Measurements from ENCODE around the gene SMYD5.
"Not testable (repeated sequence)": the region's sequence is repeated elsewhere in the genome, so short reads cannot be mapped to it uniquely, and the experiment has no call there.

SMYD5 gene

DNA sequence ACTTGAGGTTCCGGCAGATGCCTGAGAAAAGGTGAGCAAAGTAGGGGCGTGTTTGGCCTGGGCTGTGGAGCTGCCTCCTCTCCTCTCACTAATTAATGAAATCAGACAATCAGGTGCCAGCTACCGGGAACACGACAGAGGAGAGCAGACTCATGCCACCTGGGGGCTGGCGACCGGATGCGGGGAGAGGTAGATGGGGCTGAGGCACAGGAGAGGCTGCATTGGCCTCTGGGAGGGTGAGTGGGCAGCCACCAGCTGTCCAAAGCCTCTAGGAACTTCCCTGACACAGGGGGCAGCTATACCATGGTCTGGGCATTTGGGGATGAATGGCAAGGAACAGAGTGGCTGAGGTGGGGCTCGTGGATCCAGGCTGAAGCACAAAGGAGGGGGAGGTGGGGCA lies 45.2 kb downstream of the SMYD5 start:
- no peak for DNase-seq (ENCODE audit: low read depth in 2 of 3, low spot score in 2 of 3)

- no peak for DNase-seq (ENCODE audit: low read depth in 2 of 3, low spot score in 2 of 3)
Measured at GRCh38 chr2:73259704-73260337, 45.8 kb downstream of the SMYD5 start.

DNA sequence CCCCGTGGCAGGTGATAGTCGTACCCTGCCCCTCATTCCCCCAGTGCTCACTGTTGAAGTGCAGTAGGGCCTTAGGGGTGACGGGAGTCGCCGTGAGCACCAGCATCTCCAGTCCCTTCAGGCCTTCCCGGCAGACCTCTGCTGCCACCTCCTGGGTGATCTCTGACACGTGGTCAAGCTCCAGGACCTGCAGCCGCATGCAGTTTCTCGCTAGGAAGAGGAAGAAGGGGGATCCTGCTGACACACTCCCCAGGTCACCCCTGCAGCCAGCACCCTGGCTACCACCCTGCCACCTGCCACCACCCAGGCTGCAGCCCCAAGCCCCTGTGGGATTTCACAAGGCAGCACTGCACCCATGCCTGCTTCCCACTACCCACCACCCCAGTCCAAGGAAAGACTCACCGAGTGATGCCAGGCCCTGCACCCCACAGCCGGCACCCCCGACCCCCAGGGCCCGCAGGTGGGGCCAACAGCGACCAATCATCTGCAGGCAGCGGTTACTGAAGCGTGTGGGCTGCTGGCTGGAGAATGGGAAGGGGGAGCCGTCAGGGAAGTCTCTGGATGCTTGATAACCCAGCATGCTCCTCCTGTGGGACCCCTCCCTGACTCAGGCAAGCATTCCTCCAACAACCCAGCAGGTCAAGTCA lies 46.4 kb downstream of the SMYD5 start:
- no peak for DNase-seq (ENCODE audit: low read depth in 2 of 3, low spot score in 2 of 3)

DNA sequence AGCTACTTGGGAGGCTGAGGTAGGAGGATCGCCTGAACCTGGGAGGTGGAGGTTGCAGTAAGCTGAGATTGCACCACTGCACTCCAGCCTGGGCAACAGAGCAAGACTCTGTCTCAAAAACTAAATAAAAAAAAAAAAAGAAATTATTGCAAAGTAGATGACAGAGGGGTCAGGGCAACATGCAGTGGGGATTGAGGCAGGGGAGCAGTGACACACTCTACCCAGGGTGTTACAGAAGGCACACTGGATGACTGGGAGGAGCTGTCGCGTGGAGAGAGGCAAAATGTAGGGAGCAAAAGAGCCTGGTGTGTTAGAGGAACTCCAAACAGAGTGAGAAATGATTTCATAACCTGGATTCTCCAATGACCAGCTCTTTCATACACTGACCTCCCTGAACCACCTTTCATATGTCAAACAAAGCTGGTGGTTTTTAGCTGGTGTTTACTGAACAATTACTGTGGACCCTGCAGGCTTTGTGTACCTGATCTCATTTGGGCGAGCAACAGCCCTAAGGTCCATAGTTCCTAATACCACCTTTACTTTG lies 48.1 kb downstream of the SMYD5 start:
- DNase-seq (ENCODE audit: low read depth in 2 of 3, low spot score in 2 of 3): no peak

- DNase-seq (ENCODE audit: low read depth in 2 of 3, low spot score in 2 of 3): not testable (repeated sequence)
Measured at GRCh38 chr2:73262691-73263429, 48.8 kb downstream of the SMYD5 start.

DNA sequence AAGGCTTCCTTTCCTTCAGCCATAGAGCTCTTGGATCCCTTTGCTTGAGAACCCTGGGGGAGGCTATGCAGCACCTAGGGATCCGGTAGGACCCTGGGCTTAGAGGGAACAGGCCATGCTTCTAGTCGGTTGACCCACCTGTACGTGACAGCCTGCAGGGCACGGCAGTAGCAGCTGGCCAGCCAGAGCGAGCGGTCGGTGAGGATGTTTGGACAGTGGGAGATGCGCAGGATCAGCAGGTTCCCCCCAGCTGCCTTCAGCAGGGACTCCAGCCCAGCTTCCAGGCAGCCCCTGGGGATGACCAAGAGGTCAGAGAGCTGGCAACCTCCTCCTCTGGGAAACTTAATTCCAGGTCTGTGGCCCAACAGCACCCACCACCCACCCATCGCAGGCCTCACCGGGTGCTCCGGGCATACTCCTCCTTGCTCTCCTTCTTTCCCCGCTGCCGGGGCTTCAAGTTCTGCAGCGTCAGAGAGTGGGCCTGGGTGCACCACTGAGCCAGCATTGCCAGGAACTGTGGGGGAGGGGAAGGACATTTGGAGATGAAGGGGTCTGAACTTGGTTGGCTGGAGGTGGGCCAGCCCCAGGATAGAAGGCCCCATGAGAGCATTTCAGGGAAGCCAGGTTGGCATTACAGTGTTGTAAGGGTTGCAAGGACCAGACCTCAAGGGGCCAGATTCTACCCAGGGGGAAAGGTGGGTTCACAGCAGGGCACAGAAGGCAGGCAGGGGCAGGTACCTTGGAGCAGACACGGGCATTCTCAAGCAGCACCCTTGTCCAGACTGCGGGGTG lies 49.7 kb downstream of the SMYD5 start:
- no peak for DNase-seq (ENCODE audit: low read depth in 2 of 3, low spot score in 2 of 3)

- no peak for DNase-seq (ENCODE audit: low read depth in 2 of 3, low spot score in 2 of 3)
Measured at GRCh38 chr2:73264332-73264606, 50.2 kb downstream of the SMYD5 start.

DNA sequence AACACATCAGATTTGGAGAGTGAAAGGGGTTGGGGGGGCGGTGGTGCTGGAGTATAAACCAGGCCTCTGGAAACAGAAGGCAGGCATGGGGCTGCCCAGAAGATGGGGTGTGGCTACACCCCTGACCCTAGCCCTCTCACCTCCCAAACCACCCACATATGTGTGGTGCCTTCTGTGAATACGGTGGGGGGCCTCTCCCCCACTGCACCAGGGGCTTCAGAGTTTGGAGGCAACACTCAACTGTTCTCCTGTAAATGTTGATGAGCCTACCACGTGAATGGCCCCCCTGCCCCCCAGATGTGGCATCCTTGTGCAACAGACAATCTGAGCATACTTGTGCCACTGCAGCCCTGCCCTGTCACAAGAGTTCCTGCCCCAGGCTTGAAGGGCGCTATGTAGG lies 50.7 kb downstream of the SMYD5 start:
- DNase-seq (ENCODE audit: low read depth in 2 of 3, low spot score in 2 of 3): no peak

- no peak for DNase-seq (ENCODE audit: low read depth in 2 of 3, low spot score in 2 of 3)
Measured at GRCh38 chr2:73265298-73266060, 51.4 kb downstream of the SMYD5 start.

DNA sequence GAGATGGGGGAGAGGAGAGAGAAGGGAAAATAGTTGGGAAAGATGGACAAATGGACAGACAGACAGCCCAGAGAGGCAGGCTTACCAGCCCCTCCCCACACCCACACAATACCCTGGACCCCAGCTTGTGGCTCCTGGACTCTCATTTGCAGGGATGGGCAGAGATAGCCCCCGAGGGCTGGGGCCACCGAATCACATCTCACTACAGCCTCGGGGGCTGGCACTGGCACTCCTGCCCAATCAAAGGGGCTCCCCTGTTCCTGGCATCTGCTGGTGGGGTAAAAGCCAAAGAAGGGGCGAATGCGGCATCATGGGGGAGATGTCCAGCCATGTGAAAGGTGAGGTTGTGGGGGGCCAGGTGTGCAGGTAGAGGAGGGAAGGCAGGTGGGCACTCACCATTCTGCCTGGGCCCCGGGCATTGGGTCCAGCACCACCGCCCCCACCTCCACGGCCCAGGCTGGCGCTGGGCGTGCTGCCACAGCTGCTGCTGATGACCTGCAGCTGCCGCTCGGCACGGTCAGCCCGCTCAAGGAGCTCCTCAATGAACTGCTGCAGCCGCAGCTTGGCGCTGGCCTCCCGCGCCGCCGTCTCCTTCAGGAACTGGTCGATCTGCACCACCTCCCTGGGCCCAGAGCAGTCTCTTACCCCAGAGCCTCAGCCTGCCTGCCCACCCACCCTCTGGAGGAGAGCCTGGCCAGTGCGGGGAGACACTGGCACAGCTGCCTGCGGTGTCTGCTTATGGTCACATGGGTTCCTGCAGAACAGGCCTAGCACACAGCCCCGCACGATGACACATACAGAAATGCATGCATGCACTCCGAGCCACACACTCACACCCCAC lies 52.2 kb downstream of the SMYD5 start:
- DNase-seq (ENCODE audit: low read depth in 2 of 3, low spot score in 2 of 3): no peak

DNA sequence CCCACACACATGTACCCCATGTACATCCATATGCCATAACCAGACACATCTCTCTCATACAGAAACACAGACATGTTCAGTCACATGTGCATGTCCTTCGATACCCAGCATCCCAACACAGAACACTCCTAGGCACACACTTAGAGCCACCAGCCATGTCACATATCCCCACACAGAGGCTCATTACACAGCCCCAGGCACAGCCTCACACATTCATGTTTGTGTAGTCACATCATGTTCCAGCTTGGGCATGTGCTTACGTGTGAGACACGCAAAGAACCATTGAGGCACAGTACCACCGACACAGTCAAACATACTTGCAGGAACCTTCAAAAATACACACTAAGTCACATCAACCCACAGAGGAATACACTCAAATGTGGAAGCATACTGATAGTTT lies 53.0 kb downstream of the SMYD5 start:
- no peak for DNase-seq (ENCODE audit: low read depth in 2 of 3, low spot score in 2 of 3)

DNA sequence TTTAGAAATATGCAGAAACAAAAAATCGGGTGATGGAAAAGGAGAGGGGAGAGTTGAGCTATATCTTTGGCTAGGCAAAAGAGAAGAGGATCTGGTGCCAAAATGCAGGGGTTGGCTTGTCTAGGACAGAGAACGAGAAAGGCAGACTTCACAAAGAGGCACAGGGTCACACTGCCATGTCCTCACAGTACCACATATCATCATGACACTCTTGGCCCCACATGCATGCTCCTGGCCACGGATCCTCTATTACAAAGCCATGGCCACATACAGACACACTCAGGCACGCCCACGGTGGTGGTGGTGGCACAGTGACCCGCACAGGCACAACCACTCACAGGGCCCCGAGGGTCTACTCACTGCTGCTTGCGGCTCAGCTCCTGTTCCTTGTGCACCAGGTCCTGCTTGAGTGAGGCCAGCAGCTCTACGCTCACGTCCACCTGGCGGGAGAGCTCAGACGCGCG lies 54.4 kb downstream of the SMYD5 start:
- no peak for DNase-seq (ENCODE audit: low read depth in 2 of 3, low spot score in 2 of 3)

GRCh38 chr2:73268830-73269685 lies 55.0 kb downstream of the SMYD5 start:
- peak; percentile 42 to 46 (median 42) for DNase-seq (ENCODE audit: low read depth in 2 of 3, low spot score in 2 of 3)

DNA sequence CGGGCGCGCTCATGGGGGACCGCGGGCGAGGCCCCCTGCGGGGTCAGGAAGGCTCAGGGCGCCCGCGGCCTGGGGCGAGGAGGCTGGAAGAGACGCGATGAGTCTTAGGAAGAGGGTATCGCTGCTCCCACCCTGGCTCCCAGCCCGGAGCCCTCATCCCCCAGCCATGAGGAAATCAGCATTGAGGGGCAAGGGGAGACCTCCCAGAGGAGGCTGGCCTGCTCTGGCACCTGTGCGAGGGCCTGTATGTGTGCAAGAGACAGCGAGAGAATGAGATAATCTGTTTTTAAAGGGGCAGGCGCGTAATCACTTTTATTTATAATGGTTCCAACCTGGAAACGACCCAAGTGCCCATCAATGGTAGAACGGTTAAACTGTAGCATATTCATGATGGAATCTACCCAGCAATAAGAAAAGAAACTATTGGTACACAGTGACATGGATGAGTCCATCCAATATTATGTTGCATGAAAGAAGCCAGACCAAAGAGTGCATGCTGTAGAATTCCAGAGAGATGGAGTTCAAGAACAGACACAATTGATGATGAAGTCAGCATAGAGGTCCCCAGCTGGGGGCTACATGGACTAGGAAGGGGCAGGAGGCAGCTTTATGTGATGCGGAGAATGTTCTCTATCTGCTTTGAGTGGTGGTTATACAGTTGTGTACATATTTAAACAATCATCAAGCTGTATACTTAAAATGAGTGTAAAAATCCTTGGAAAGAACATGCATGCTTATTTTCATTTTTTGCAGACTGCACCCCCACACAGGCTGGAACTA lies 55.8 kb downstream of the SMYD5 start:
- no peak for DNase-seq (ENCODE audit: low read depth in 2 of 3, low spot score in 2 of 3)

DNA sequence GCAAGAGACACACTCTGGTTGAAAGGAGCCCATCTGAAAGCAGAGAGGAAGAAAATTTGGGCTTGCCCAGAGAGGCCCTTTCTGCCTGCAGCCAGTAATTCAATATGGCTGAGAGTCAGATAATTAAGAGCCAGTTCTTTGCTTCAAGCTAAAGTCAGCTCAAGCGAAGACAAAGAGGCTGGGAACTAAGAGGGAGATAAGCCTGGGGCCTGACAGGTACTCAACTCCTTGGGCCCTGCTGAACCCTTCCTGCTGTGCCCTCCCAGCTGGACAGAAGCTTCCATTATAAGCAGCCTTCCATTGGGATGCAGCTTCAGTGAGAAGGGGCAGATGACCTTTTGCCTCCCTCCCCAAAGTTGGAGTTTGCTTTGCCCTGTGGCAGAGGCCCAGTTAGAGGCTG lies 58.2 kb downstream of the SMYD5 start:
- no peak for DNase-seq (ENCODE audit: low read depth in 2 of 3, low spot score in 2 of 3)

All from activated CD8-positive, alpha-beta memory T cell treated with anti-CD3 and anti-CD28 coated beads for 48 hours (primary cell).